ENCODE measurements around the gene DCAF4L1.
A peak's percentile ranks its signal among the peaks of the same experiment; 100 is the strongest.

Gene DCAF4L1

GRCh38 chr4:41981456-41981855 is at the start of gene DCAF4L1:
DCAF4L1 (plus strand) TSS chr4:41981756; CDS start chr4:41981793, 37 bp downstream.
- TF ChIP-seq CTCF (IDR thresholded peaks at IDR 0.05; ENCODE audit: low read depth, low read length) = no peak
- no peak for DNase-seq (ENCODE audit: extremely low read depth, low read depth)

- TF ChIP-seq CTCF (IDR thresholded peaks at IDR 0.05; ENCODE audit: low read depth, low read length) = no peak
- DNase-seq (ENCODE audit: extremely low read depth, low read depth) = no peak
Measured at GRCh38 chr4:41932988-41933387, 48.6 kb upstream of the DCAF4L1 start.

GRCh38 chr4:41933997-41934503 is 47.5 kb upstream of the DCAF4L1 start:
- no peak for DNase-seq (ENCODE audit: extremely low read depth, low read depth)
- no peak for TF ChIP-seq CTCF (IDR thresholded peaks at IDR 0.05; ENCODE audit: low read depth, low read length)

DNA sequence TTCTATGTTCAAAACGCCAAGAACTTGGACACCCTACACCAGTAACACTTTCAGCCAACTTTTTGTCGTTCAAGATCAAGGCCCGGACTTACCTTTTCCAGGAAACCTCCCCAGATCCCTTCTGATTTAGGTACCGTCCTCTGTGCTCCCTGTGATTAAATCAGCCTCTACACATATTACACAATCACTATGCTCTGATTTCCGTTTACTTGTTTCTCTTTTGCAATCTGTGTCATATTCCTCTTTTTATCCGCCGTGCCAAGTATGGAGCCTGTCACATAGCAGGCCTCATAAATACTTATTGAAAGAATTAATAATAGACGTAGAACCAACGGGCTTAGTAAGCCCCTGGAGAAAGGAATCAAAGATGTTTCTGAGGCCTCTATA is 47.0 kb upstream of the DCAF4L1 start:
- no peak for DNase-seq (ENCODE audit: extremely low read depth, low read depth)
- no peak for TF ChIP-seq CTCF (IDR thresholded peaks at IDR 0.05; ENCODE audit: low read depth, low read length)

- peak; percentile 48 for DNase-seq (ENCODE audit: extremely low read depth, low read depth)
- peak; percentile 3 for TF ChIP-seq CTCF (IDR thresholded peaks at IDR 0.05; ENCODE audit: low read depth, low read length)
Measured at GRCh38 chr4:41934901-41935651, 46.5 kb upstream of the DCAF4L1 start, which contains the start of gene TMEM33. TMEM33 (plus strand) TSS chr4:41935429; CDS start chr4:41935485, 56 bp downstream.

DNA sequence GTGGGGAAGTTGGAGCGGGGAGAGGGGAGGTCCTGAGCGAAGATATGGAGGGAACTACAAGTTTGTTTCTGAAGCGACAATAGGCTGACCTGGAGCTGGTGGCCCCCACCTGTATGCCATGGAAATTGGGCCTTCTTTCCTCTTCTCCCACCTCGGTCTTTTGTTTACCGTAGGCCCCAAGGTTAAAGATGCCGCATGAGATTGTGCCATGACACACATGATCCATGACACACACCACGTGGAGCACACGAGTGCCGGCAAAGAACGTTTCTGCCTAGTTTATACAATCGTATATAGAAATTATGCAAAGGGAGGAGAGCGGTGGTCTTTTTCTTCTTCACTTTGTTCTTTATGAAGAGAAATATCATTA is 45.9 kb upstream of the DCAF4L1 start:
- no peak for TF ChIP-seq CTCF (IDR thresholded peaks at IDR 0.05; ENCODE audit: low read depth, low read length)
- DNase-seq (ENCODE audit: extremely low read depth, low read depth) = no peak

DNA sequence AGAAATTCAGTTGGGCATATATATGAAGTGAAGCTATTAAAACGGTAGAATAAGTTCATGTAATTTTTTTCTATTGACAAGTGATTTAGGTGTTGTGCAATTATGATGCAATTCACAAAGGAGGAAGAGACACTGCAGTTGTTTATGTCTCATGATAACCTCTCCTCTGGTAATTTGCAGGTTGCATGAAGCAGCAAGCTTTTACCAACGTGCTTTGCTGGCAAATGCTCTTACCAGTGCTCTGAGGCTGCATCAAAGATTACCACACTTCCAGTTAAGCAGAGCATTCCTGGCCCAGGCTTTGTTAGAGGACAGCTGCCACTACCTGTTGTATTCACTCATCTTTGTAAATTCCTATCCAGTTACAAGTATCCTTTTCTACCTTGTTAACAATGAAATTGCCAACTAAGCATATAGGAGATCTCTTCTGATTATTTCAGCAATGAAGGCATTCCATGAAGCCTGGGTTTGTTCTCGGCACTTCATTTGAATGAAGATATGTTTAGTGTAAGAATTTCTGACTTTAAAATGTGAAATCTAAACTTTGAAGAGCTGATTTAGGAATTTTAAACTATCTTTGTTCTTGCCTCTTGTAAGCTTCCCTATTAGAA is 42.4 kb upstream of the DCAF4L1 start:
- TF ChIP-seq CTCF (IDR thresholded peaks at IDR 0.05; ENCODE audit: low read depth, low read length) = no peak
- DNase-seq (ENCODE audit: extremely low read depth, low read depth) = no peak
